Dermis blood vessel endothelial cell (primary cell): ENCODE results near the gene CNTNAP4. TPM values are rescaled to one million over a fixed set of nuclear protein-coding genes. Genes with fewer than 3 reads are reported as not detected.

ENCODE experiments used
- DNase-seq: peaks from one replicate; pipeline ENCODE4 v3.0.0; 2010
- total RNA-seq: library from RNA; depleted of rRNA; stranded (reverse); fragments of >200 nt; gene quantifications from 2 replicates; pipeline ENCODE4 v1.2.3, GENCODE V29; 2014

Gene CNTNAP4
- total RNA-seq, 1 donor from 2014 or later = not detected

DNA sequence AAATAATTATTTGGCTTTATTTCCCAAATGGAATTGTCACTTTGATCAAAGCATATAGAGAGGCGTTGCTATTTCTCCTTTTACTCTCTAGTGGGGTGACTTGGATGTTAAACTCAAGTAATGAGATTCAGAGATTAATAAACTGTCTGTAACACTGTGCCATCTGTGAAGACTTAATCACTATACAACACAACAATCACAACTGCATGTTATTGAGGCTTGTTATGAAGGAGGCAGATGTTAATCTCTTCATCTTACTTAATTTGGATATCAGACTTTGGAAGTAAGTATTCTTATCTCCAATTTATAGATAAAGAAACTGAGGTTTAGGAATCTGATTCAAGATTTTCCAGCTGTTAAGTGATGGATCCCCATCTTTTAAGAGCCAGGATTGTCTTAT, 132.5 kb downstream of the CNTNAP4 start:
- no peak for DNase-seq

DNA sequence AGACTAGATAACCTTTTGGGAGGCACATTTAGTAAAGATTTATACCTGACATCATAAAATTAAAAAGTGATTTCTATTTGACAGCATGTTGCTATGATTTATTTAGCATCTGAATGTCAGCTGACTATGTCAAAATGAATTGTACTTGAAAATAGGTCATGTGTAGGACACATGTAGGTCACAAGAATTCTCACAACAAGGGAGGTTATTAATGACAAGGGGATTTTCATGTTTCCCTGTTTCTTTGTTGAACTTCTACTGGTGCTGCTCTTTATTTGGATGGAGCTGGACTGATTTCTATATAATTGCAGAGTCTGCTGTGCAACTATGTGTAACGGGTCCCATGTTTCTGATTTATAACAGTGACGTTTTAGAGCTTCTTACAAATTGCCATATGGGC, 144.4 kb downstream of the CNTNAP4 start:
- DNase-seq = no peak

DNA sequence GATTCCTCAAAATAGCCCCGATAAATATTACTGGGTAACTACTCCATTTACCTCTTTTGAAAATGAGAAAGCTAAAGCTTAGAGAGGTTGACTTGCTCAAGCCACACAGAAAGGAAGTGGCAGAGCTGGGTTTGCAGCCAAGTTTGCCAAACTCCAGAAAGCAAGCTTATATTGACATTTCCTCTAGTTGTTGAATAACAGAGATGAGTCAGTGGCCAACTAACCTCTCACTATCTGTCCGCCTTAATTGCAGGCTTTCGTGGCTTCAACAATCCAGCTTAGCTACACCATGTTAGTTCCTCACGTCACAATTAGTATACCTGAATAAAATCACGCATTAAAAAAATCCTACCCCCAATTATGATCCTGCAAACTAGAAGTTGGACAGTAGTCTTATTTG, 151.7 kb downstream of the CNTNAP4 start:
- no peak for DNase-seq

DNA sequence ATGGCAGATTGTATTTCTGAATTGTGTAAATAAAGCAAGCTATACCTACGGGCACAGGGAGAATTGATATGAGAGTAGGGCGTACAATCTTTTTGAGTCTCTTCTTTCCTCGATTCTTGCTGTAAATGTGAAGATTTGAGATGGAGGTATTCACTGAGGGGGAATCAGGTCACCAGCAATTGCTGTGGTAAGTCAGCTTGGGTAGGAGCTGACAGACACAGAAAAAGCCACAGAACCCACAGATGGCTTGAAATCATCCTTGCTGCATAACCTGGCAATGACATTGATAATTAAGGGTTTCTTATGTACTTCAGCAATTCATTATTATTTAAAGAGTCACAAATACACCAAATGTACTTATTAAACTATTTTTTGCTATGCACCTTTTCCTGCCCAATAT, 164.2 kb downstream of the CNTNAP4 start:
- no peak for DNase-seq

DNA sequence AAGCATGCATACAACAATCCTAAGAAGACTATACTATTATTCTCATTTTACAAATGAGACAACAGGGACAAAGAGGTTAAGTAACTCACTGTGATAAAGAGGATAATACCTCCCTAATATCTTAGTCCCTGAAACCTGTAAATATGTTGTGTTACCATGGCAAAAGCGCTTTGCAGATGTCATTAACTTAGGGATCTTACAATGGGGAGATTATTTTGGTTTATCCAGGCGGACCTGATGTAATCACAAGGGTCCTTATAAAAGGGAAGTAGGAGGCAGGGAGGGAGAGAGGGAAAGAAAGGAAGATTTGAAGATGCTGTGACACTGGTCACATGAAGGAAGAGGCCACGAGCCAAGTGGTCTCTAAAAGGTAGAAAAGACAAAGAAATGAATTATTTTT, 164.7 kb downstream of the CNTNAP4 start:
- no peak for DNase-seq

DNA sequence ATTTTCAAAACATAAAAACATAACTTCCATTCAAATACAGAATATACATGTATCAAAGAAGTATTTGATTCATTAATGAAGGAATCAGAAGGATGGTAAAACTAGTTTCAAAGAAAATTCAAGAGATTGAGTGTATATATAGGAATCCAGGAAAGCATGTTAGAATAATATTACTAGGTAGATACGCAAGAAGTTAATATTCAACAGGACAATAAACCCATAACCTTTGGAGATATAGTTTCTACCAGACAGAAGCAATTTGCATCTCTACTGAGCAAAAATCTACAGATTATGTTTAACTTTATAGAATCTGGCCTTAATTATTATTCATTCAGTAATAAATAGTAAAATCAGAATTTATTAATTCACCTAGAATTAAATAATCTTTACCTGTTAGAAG, 166.8 kb downstream of the CNTNAP4 start:
- no peak for DNase-seq

DNA sequence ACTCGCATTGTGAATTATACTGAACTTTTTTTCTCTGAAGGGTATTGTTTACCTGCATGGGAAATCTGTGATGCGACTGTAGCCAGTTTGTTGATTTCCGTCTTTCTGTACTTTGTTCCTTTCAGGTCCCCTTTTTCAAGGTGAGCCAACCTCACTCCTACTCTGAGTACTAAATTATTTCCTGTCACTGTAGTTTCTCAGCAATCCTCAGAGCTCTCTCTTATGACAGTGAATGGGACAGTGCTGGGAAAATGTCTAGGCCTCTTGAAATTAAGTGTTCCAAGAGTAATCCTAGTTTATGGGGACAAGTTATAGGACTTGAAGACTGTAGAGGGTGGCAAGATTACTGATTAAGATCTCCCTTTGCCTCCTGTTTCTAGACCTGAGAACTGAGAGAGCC, 167.6 kb downstream of the CNTNAP4 start:
- DNase-seq = no peak

DNA sequence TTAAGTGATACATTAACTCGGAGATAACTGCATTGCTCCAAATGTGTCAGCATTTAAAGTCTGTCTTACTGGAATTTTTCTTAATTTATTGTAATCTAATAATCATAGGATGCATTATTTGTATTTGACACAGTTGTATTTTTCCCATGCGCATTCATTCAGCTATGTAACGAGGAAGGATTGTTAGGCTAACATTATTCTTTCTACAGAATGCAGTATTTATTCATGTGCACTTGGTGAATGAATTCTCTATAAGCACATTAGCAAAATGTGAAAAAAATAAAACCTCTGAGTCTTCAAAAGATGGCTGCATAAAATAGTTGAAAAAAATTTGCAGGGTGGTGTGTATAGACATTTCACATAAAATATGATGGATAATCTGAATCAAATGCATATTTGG, 168.6 kb downstream of the CNTNAP4 start:
- DNase-seq = no peak

DNA sequence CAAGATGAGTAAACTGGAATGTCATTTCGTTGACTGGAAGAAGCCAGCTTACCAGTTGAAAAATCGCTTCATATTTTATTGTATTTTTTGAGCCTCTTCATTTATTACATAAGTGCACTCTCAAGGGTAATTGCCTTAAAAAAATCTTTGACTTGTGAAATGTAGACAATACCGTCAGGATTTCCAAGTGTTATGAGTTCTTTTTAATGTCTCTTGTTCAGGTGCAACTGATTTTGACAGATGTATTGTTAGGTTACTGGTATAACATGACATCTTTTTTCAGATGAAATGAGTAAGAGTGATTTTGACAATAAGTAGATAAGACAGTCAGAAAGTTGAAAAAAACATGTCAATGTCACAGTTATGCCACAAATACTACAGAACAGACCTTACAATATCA, 169.1 kb downstream of the CNTNAP4 start:
- no peak for DNase-seq

DNA sequence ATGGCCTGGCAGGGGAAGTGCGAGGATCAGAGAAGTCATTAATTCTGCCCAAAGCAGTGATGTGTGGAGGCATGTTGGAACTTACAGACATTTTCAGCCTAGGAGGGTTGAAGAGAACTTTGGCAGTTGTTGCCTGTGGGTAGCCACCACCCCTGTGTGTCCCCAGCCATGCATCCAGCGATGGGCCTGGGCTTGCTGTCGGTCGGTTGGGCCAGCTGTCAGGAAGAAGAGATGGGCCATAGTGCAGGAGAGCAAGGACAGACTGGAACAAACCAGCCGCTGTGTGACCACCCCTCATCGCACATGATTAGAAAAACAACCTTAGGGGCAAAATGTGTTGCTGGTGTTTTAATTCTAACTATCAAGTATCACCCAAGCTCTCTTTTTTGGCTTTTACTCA, 173.7 kb downstream of the CNTNAP4 start:
- DNase-seq = no peak

DNA sequence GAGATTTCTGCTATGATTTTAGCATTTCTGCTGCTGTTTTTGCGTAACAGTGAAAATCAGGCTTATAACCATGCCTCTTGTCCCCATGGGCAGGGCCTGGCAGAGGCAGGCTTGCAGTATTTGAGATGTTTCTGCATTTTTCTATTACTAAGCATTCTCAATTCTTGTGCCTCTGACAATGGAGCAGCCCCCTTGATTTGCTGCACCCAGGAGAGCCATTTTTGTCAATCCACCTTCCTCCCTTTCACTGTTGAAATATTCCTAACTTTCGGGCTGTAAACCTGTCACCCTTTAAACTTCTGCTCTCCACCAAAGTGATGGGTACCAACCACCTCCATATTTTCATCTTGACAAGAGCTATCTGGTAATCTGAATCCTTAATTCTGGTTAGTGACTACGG, 178.1 kb downstream of the CNTNAP4 start:
- DNase-seq = no peak

DNA sequence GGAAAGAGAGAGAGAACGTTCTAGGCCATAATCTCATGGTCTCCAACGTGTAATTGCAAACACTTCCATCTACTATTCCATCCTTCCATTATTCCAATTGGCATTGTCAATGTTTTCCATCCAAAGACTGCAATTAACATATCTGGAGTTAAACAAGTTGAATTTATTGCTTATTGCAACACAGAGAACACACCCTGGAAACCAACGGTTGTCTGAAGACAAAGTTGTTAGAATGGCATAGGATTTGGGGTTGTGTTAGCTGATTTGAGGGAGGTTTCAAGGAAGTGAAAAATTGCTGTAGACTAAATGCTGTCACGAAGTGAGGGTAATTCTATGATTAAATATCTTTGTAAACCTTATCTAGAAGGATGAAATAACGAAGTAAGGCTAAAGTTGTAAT, 178.8 kb downstream of the CNTNAP4 start:
- DNase-seq = no peak

DNA sequence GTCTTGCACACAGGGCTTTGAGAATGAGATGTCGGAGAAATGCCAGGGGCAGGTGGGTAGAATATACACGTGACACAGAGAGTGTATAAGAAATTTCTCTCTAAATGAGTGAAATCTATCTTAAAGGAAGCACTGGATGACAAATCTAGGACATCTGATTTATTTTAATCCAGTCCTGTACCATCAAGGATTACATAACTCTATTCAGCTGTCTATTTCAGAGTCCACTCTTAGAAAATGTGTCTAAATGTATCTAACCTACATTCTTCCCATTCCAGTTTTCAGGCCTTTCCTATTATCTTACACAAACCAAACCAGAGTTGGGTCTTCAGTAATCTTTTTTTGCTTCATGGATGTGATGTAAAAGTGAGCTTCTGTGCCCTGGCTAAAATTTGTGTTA, 181.9 kb downstream of the CNTNAP4 start:
- DNase-seq = no peak

DNA sequence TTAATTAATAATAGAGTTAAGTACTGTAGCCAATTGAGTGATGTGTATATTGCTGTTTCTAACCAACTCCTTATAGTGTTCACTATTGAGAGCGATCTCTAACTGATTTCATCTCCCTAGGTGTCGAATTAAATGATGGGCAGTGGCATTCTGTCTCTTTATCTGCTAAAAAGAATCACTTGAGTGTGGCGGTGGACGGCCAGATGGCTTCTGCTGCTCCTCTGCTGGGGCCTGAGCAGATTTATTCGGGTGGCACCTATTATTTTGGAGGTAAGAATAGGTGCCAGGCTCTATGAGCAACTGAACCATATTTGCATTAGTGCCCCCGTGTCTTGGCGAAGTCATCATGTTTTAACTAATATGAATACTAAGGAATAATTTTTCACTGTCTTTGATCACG, 184.6 kb downstream of the CNTNAP4 start:
- DNase-seq = no peak

DNA sequence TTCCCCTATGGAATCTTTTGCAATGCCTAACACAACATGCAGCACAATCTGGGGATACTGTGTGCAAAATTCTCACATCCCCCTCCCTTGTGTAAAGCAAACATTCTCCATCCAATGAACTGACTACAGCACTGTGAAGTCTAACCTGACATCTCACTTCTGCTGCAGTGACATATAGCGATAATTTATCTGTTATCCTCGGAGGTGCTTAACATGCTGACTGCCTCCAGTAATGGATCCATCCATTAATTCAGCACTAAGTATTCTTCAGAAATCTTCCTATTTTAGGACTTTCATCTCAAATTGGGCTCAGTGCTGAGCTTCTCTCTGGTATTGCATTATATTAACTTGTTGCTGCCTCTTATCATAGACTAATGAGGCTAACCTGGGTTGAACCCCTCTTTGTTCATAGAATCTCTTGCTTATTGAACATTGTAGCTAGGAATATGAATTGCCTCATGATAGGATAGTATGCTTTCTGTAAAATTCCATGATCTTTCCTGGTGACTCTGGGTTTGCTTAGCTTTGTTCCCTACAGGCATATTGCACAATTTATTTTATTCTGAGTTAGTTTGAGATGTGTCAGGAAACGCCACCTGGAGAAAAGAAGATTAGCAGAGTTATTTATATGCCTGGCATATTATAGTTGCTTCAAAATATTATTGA, 187.9 kb downstream of the CNTNAP4 start:
- no peak for DNase-seq

DNA sequence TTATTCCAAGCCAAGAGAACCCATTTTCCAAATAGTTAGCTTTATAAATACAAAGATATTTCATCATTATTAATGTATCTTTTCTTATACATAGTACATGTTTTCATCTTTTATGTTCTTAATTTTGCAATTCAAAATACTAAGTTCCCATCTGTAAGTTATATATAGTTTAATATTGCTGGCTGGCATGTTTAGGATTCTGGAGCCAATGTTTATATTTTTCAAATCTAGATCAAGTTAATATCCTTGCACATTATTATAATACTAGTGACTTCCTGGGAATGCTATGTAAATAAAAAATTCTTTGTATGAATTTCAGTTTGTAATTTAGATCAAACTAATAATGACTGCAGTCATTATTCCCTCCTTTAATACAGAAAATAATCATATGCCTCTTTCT, 189.7 kb downstream of the CNTNAP4 start:
- no peak for DNase-seq

DNA sequence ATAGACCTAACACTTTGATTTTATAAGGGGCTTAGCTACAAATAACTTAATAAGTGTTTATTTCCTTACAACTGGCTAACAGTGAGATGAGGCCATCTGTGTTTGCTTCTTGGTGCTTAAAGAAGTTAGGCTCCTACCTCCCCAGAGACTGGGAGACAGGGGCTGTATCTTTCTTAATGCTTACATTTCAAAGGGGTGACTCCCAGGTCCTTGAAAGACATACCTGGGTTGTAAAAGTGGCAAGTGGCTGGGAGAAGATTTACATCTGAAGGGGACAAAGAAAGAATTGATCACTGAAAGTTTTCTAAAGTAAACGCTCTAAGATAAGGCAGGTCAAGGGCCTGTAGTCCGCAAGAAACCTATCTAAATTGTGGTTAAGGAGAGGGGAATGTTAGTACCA, 196.8 kb downstream of the CNTNAP4 start:
- DNase-seq = no peak

DNA sequence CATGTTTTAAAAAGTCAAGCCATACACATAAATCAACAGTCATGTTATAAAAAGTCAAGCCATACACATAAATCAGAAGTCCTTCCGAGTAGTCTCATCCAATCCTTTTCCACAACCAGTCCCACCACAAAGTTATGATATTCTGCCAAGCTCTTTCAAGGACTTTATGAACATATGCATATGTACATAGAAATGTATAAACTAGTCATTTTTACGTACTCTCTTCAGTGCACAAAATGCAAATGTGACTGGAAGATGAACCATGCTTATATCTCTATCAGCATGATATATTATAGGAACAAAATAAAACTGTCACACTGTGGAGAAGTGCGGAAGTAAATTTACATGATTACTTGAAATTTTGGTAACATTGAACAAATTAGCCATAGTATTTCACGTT, 200.9 kb downstream of the CNTNAP4 start:
- DNase-seq = no peak

DNA sequence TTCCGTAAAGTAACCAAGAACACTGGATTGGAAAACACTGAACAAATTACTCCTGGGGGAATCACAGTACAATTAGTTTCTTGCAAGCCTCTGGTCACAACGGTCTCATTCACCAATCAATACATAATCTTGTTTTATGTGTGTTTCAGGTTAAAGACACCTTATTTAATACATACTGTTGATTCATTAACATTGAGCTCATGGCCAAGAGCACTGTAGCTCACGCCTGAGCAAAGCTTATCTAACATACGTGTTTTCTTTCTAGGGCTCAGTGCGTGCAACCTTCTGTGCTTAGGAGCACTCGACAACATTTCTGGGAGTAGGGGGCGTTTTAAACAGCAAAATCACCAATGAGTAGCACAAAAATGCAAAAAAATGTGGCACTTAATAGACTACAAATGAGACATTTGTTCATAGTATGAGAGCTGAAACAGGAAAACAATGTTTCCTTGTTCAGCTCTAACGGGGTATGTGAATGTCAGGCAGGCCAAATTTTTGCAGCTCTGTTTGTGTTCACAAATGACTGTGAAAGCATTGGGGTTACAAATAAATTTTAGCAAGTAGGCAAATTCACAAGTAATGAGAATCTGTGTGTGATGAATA, 206.2 kb downstream of the CNTNAP4 start:
- DNase-seq = no peak

DNA sequence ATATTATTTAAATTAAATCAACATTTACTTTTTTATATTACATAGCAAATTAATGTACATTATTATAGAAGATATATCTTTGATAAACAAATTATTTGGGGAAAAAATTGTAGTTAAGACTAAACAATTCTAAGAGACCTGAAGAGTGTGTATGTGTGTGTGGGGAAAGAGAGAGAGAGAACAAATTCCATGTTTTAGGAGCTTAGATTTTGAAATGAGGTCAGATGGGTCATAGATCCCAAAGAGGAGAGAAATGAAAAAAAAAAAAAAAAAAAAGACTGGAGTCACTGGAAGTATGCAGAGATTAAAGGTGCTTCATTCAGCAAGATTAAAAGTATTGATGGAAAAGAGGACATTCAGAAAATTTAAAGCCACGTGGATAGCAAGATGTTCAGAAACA, 206.8 kb downstream of the CNTNAP4 start:
- no peak for DNase-seq

DNA sequence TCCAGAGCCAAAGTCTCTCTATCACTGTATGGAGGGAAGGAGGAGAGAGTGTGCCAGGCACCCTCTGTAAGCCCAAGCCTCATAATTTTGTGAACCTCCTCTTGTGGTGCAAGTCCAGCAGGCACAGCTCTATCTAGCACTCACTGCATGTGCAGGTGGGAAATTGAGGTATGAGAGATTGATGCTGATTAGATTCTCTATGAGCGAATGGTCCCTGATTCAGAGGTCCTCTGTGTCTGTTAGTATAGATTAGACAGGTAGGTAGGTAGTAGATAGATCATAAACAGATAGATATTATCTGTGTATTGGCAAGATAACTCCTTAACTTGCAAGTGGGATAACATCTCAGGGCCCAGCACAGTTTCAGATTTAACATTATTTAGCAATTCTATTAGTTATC, 209.5 kb downstream of the CNTNAP4 start:
- DNase-seq = no peak

DNA sequence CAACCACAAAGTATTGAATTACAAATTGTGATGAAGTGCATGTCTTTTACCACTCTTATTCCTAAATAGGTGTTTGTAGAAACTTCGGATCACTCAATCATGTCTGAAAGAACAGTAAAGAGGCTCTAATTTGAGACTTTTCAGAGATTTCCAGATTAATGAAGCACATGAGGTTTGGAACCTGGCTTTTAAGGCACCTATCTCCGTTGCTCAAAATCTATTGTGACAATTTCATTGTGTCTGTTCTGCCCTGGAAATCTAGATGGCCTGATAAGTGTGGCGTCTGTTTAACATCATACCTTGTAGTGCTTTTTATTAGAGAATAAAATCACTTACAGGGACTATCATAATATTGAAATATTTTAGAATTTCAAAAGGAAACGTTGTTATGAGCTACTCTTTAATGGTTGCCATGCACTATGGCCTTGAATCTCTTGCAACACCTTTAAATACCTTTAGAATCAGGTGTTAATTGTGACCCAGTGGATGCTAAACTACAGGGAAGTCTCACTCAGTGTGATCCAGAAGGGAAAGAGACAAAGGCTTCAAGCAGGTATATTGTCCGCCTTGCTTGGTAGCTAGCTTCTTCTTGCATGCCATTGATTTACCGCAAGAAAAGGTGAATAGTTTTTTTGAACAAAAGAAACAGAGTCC, 210.3 kb downstream of the CNTNAP4 start:
- DNase-seq = no peak

DNA sequence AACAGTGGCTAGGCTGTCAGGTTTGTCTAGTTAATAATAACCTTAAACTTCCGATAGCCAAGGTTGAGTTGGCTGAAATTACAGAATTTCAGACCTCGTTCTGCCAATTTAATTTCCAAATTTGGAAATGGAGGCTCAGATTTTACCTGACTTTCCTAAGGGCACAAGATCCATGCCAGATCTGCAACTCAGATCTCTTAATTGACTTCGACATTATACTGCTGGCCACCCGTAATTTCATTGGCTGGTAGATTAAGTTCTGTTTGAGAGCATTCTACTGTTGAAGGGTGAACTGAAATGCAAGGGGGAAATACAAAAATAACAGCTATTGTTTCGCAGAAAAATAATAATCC, 210.8 kb downstream of the CNTNAP4 start:
- no peak for DNase-seq

DNA sequence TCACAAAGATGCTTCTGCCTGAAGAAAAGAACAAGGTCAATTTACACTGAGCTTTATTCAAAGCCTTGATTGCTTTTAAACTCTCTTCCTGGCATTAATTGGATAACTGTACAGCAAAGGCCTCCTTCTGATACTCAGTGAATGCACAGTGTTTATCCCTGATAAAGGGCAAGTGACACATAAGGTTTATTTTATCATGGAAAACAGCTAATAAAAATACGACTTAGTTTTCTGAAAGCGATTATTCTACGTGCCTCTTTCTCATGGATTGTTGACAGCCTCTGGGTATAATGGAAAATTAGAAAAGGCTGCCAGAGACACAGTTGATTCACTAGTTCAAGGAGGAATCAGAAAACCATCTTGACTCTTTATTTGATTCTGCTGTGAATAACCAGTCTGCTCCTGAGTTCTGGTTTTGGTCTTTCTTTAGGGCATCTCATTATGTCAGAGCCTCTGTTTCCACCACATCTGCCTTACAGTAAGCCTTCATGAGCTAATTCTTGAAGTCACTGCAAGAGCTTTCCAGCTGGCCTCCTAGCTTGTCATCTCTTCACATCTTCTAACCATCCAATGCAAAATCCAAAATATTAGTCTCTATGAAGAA, 212.9 kb downstream of the CNTNAP4 start:
- no peak for DNase-seq
